Left lung (tissue), 10 donors: ENCODE data around the gene SPIRE2. TPM values are rescaled to one million over a fixed set of nuclear protein-coding genes. Genes with fewer than 3 reads are reported as not detected.

Experiments
- ATAC-seq: fragments of 200-7000 bp; cut with Tn5 transposase; one replicate; pipeline ENCODE4 v1.9.1; 2020; ENCODE audit warnings: moderate library complexity
- DNase-seq, 4 donors: peaks; one replicate each; pipeline ENCODE4 v3.0.0-alpha.2; 2013 to 2020
- H3K27ac ChIP-seq, 2 donors: fragments of 200-600 bp; sonication (generic) in 1 of 2; one replicate each; pipeline versions ENCODE4 v1.5.0 to v1.8.0; 2020 to 2021
- H3K27me3 ChIP-seq, 2 donors: fragments of 200-600 bp; sonication (generic) in 1 of 2; one replicate each; pipeline versions ENCODE4 v1.5.0 to v1.8.0; 2020 to 2021
- H3K36me3 ChIP-seq, 2 donors: fragments of 200-600 bp; sonication (generic) in 1 of 2; one replicate each; pipeline versions ENCODE4 v1.5.0 to v1.8.0; 2020 to 2021
- H3K4me1 ChIP-seq, 2 donors: fragments of 200-600 bp; one replicate each; pipeline ENCODE4 v1.8.0; 2021
- H3K4me3 ChIP-seq, 2 donors: fragments of 200-600 bp; sonication (generic) in 1 of 2; one replicate each; pipeline versions ENCODE4 v1.5.0 to v1.8.0; 2020 to 2021; ENCODE audit warnings: mild to moderate bottlenecking in 1 of 2
- H3K9me3 ChIP-seq, 2 donors: fragments of 200-600 bp; sonication (generic) in 1 of 2; one replicate each; pipeline versions ENCODE4 v1.5.0 to v1.8.0; 2020 to 2021
- CTCF ChIP-seq, 2 donors: fragments of 200-600 bp; sonication (generic) in 1 of 2; IDR thresholded peaks; one replicate each; pipeline versions ENCODE4 v1.5.0 to v1.8.0; 2021; ENCODE audit warnings: antibody characterized with exemption in 2 of 2
- intact Hi-C, 2 donors: fragments of 100-400 bp; cut with DNase I; formaldehyde crosslinking; loops; one replicate each; pipeline versions ENCODE4 v1.11.2 to v1.14.2; 2022
- polyA plus RNA-seq, 6 donors: library from polyadenylated mRNA; unstranded; fragments of 120-200 nt; gene quantifications; one replicate each; pipeline ENCODE4 v1.2.1, GENCODE V29; 2013; ENCODE audit not compliant: insufficient read length in 6 of 6
- total RNA-seq, 2 donors: library from RNA; stranded (reverse); fragmentation: NEBNext Ultra II Directional; extraction: Animal tissue kit (Norgen Biotek cat#: 25700); gene quantifications; one replicate each; pipeline ENCODE4 v1.2.1, GENCODE V29; 2021
- donor health status: DM: no; HTN: yes; CAD: no.
- donor health status: DM: no; HTN: no; CAD: no.

SPIRE2 gene
- total and polyA plus RNA-seq, 8 donors, result 9.1 to 23.9 (median 12.2) TPM

- Histone ChIP-seq H3K27ac (no peak overlapping the region), H3K4me3 (no peak overlapping the region), H3K36me3 (peaks cover 0 to 100% of the 10 kb centered on the region in 2 donors), H3K9me3 (no peaks in the 10 kb centered on the region), H3K4me1 (no peaks in the 10 kb centered on the region), H3K27me3 (no peaks in the 10 kb centered on the region)
- intact Hi-C loops, result no loop called here
- DNase-seq (no peak), ATAC-seq (no peak)
- TF ChIP-seq CTCF (IDR thresholded peaks at IDR 0.05), result no peak
These were observed 64.4 kb downstream of the SPIRE2 start for GRCh38 chr16:89892635-89893034.

GRCh38 chr16:89893642-89894548 lies 65.6 kb downstream of the SPIRE2 start:
- Histone ChIP-seq H3K36me3 (peaks cover 0 to 100% of the 10 kb centered on the region in 2 donors), H3K27me3 (no peaks in the 10 kb centered on the region), H3K27ac (no peak overlapping the region), H3K4me1 (no peaks in the 10 kb centered on the region), H3K9me3 (no peaks in the 10 kb centered on the region), H3K4me3 (no peak overlapping the region)
- no peak for TF ChIP-seq CTCF (IDR thresholded peaks at IDR 0.05)
- DNase-seq (no peak), ATAC-seq (peak; percentile 7)
- intact Hi-C loops, result no loop called here

GRCh38 chr16:89895482-89896250 lies 67.4 kb downstream of the SPIRE2 start:
- peaks cover 0 to 100% of the 10 kb centered on the region in 2 donors for H3K36me3 ChIP-seq
- intact Hi-C loops, result no loop called here
- no peak overlapping the region for H3K27ac ChIP-seq
- no peak for DNase-seq
- H3K4me1 ChIP-seq, result no peaks in the 10 kb centered on the region
- no peaks in the 10 kb centered on the region for H3K9me3 ChIP-seq
- ATAC-seq, result no peak
- H3K4me3 ChIP-seq, result no peak overlapping the region
- H3K27me3 ChIP-seq, result no peaks in the 10 kb centered on the region
- no peak for TF ChIP-seq CTCF (IDR thresholded peaks at IDR 0.05)

GRCh38 chr16:89897204-89897603 lies 68.9 kb downstream of the SPIRE2 start:
- no peak overlapping the region for H3K27ac ChIP-seq
- ATAC-seq (no peak), DNase-seq (no peak)
- H3K36me3 ChIP-seq, result peaks cover 0 to 91% of the 10 kb centered on the region in 2 donors
- no peaks in the 10 kb centered on the region for H3K27me3 ChIP-seq
- intact Hi-C loops, result no loop called here
- no peaks in the 10 kb centered on the region for H3K4me1 ChIP-seq
- TF ChIP-seq CTCF (IDR thresholded peaks at IDR 0.05), result no peak
- no peak overlapping the region for H3K4me3 ChIP-seq
- H3K9me3 ChIP-seq, result no peaks in the 10 kb centered on the region
